Activated CD4-positive, alpha-beta T cell treated with anti-CD3 and anti-CD28 coated beads, Interleukin-2, amount 10 ng/mL, durations not matched to agents 7 days and 5 days (primary cell): ENCODE results near the gene CTDSPL. TPM values are rescaled to one million over a fixed set of nuclear protein-coding genes. Genes with fewer than 3 reads are reported as not detected.

Experiments used
- CTCF ChIA-PET: fragments of 350-600 bp; sonication (Branson Sonifier 250); formaldehyde crosslinking; loops from one replicate; lab custom pipeline; 2021; ENCODE audit warnings: antibody characterized with exemption; lab: Charles Lee
- POLR2A ChIA-PET: fragments of 350-600 bp; sonication (Branson Sonifier 250); formaldehyde crosslinking; loops from one replicate; lab custom pipeline; 2021; ENCODE audit warnings: antibody characterized with exemption; lab: Charles Lee
- DNase-seq: peaks from one replicate; pipeline ENCODE4 v3.0.0-alpha.2; 2020
- H3K27ac Mint-ChIP-seq: one replicate; pipeline ENCODE4 v1.8.0; 2021; ENCODE audit warnings: mild to moderate bottlenecking, moderate library complexity, mixed read lengths
- H3K27me3 Mint-ChIP-seq: one replicate; pipeline ENCODE4 v1.8.0; 2021; ENCODE audit warnings: mixed read lengths
- H3K36me3 Mint-ChIP-seq: one replicate; pipeline ENCODE4 v1.8.0; 2021; ENCODE audit warnings: low read depth, mixed read lengths
- H3K4me1 Mint-ChIP-seq: one replicate; pipeline ENCODE4 v1.8.0; 2021; ENCODE audit warnings: mixed read lengths
- H3K4me3 Mint-ChIP-seq: one replicate; pipeline ENCODE4 v1.8.0; 2021; ENCODE audit warnings: mild to moderate bottlenecking, moderate library complexity, mixed read lengths
- H3K9me3 Mint-ChIP-seq: one replicate; pipeline ENCODE4 v1.8.0; 2021; ENCODE audit warnings: mixed read lengths
- total RNA-seq, 2 experiments: library from RNA; stranded (reverse); gene quantifications; one replicate each; pipeline ENCODE4 v1.2.3, GENCODE V29; 2021

Gene CTDSPL
- total RNA-seq, 2 experiments from 2014 or later: 4.6 to 4.7 TPM

DNA sequence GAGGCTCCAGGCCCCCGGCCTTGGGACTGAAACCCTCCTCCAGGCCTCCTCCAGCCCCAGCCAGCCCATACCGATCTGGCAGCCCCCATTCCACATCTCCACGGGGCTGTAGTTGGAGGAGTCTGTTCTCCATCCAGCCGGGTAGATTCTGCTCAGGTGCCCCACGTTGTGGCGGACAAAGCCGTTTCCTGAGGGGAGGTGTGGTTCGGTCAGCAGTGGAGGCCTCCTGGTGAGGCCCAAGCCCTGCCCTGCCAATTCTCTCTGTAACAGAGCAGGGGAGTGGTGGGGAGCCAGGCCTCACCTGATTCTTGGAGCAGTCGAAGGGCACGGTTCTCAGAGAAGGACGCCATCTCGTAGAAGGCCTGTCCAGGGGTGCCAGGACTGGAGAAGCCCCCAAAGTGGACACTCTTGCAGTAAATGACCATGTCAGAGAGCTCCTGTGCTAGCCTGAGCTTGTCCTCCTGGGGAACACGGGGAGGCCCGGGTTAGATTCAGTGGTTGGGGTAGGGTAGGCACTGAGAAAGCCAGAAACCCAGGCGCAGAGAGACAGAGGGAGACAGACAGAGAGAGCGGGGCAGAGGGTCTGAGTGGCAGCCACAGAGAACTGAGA lies 147.4 kb downstream of the CTDSPL start:
- H3K4me1 Mint-ChIP-seq: peaks cover 12% of the 10 kb centered on the region
- no peak overlapping the region for H3K27ac Mint-ChIP-seq
- H3K27me3 Mint-ChIP-seq: no peaks in the 10 kb centered on the region
- no peaks in the 10 kb centered on the region for H3K9me3 Mint-ChIP-seq
- H3K36me3 Mint-ChIP-seq: peaks cover under 1% of the 10 kb centered on the region
- no peak overlapping the region for H3K4me3 Mint-ChIP-seq
- CTCF ChIA-PET: interaction anchor here (1.0 kb wide), 2 partner anchors 12 to 35 kb away, joined by 3 to 5 read pairs; no protein-coding TSS in a partner anchor
- no peak for DNase-seq
- POLR2A ChIA-PET: interaction anchor here (0.7 kb wide), 1 partner anchor 105 kb away, joined by 3 read pairs; no protein-coding TSS in a partner anchor

DNA sequence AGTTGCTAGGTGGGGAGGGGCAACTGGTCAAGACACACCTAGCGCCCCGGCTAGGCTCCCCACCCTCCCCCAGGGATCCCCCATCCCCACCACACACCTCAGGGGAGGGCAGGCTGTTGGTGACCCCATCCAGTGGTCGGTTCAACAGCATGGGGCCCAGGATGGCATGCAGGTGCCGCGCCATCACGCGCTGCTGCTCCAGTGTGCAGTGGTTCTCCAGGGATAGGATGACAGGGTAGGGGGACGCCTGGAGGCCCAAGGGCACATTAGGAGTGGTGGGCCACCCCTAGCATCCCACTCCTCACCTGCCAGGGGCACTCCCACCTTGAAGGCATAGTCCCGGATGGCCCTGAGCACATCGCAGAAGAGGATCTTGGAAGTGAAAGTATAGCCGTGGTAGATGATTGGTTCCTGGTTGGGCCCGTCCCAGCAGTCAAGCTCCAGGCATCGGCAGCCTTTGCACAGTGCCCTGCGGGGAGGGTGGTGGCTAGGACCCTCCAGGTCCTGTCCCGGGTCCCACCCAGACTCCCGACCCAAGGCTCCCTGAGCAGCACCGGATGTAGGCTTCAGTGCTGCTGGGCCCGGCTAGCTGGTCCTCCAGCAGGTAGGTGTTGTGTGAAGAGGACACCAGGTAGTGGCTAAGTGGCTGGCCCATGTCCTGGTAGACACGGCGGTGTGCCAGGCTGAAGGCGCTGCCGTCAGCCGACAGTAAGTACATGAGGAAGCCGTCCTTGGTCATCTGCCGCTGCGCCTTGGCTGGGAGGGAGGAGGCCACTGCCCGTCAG lies 148.3 kb downstream of the CTDSPL start:
- Mint-ChIP-seq H3K27ac (no peak overlapping the region), H3K4me3 (no peak overlapping the region)

DNA sequence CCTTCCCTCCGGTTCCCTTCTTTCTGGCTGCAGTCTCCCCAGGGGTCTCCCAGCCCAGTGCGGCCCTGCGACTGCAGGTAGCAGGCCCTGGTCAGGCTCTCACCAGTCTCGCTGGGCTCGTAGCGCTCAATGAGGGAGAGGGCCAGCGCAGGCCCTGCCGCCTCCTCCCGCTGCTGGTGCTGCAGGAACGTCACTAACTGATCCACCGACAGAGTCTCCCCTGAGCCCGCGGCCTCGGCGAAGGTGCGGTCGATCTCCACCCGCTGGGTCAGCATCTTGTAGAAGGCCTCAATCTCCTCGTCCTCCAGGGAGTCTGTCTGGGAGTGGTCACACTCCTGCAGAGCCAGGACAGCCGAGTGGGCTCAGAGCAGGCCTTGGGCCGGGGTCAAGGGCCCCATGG lies 149.4 kb downstream of the CTDSPL start:
- no peak for DNase-seq
- H3K36me3 Mint-ChIP-seq: peaks cover 21% of the 10 kb centered on the region
- no peak overlapping the region for H3K4me3 Mint-ChIP-seq
- no peaks in the 10 kb centered on the region for H3K4me1 Mint-ChIP-seq
- H3K9me3 Mint-ChIP-seq: no peaks in the 10 kb centered on the region
- no peaks in the 10 kb centered on the region for H3K27me3 Mint-ChIP-seq
- ChIA-PET CTCF (interaction anchor here (1.1 to 1.3 kb wide), 2 partner anchors 10 kb away, joined by 3 to 4 read pairs; no protein-coding TSS in a partner anchor), POLR2A (no interaction called here)
- no peak overlapping the region for H3K27ac Mint-ChIP-seq

More for the DNA sequence above, 148.3 kb downstream of the CTDSPL start:
- POLR2A ChIA-PET: no interaction called here
- Mint-ChIP-seq H3K36me3 (peaks cover 10% of the 10 kb centered on the region), H3K27me3 (no peaks in the 10 kb centered on the region), H3K9me3 (no peaks in the 10 kb centered on the region), H3K4me1 (peaks cover 3% of the 10 kb centered on the region)
- DNase-seq: no peak
- CTCF ChIA-PET: interaction anchor here (1.0 kb wide), 2 partner anchors 11 to 21 kb away, joined by 3 to 5 read pairs; no protein-coding TSS in a partner anchor

DNA sequence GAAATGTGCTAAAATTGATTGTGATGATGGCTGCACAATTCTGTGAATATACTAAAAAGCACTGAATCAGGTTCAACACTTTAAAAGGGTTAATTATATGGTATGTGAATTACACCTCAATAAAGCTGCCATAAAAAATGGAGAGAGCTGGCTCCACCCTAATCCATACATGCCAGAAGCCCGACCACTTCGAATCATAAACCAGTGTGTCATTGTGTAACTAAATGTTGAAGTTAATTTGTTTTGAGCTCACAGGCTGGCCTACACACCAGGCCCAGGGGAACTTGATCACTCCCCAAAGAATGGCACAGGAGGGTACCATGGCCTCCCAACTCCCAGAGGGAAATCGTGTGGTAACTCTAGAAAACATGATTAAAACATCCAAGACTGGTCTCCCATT lies 153.8 kb downstream of the CTDSPL start:
- POLR2A ChIA-PET: no interaction called here
- Mint-ChIP-seq H3K27ac (no peak overlapping the region), H3K27me3 (no peaks in the 10 kb centered on the region), H3K4me3 (no peak overlapping the region), H3K9me3 (peaks cover 6% of the 10 kb centered on the region), H3K36me3 (peaks cover 33% of the 10 kb centered on the region), H3K4me1 (no peaks in the 10 kb centered on the region)
- DNase-seq: no peak
- CTCF ChIA-PET: no interaction called here

DNA sequence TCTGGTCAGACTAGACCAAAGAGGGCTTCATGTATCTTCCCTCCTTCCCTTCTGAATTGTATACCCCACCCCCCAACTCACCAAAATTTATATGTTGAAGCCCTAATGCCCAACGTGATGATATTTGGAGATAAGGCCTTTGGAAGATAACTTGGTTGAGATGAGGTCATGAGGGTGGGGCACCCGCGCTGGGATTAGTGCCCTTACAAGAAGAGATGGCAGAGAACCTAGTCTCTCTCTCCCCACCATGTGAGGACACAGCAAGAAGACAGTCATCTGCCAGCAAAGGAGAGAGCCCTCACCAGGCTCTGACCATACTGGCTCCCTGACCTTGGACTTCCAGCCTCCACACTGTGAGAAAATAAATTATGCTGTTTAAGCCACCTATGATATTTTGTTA lies 154.3 kb downstream of the CTDSPL start:
- Mint-ChIP-seq H3K4me3 (no peak overlapping the region), H3K27me3 (no peaks in the 10 kb centered on the region), H3K36me3 (peaks cover 33% of the 10 kb centered on the region), H3K4me1 (no peaks in the 10 kb centered on the region), H3K27ac (no peak overlapping the region), H3K9me3 (peaks cover 6% of the 10 kb centered on the region)
- ChIA-PET CTCF (no interaction called here), POLR2A (no interaction called here)
- DNase-seq: no peak

DNA sequence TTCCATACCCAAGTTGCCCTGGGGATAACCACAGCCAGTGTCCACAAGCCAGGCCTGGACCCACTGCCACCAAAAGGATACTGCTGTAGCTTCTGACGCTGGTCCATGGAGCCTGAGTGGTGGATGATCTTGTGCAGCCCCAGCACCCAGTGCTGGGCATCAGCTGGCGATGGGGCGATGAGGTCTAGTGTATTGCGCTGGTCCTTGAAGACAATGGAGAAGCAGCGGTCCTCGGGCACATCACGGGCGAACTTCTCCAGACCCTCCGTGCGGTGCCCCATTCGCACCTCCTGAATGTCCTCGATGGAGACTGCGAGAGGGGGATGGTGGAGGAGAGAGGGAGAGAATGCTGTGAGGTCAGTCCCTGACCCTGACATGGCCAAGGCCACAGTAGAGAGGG lies 154.7 kb downstream of the CTDSPL start:
- no peaks in the 10 kb centered on the region for H3K4me1 Mint-ChIP-seq
- DNase-seq: no peak
- H3K36me3 Mint-ChIP-seq: peaks cover 33% of the 10 kb centered on the region
- ChIA-PET CTCF (interaction anchor here (0.7 kb wide), 1 partner anchor 36 kb away, joined by 3 read pairs; no protein-coding TSS in a partner anchor), POLR2A (no interaction called here)
- H3K27ac Mint-ChIP-seq: no peak overlapping the region
- no peaks in the 10 kb centered on the region for H3K27me3 Mint-ChIP-seq
- H3K9me3 Mint-ChIP-seq: peaks cover 6% of the 10 kb centered on the region
- H3K4me3 Mint-ChIP-seq: no peak overlapping the region

DNA sequence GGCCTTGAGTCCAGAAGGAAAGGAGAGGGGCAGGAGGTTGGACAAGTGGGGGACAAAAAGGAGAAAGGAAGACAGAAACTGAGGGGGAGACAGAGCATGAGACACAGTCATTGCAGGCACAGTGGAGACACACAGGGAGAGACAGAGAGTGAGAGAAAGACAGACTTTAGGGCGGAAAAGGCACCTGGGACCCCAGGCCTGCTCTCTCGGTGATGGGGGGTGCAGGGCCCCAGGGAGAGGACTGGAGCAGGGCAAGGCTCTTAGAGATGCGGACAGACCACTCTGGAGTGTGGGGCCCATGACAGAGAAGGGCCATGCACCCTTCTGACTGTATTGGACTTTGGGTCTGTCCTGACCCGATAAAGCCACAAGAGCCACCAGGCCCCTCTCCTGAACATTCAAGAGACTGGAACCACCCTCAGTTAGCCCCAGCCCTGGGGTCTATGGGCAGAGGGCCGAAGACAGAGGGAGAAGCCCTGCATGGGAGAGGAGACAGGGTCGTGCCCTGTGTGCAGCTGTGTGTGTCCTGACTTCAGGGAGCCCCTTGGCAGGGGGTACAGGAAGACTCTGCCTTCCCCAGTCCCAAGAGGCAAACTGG lies 155.3 kb downstream of the CTDSPL start:
- Mint-ChIP-seq H3K36me3 (peaks cover 33% of the 10 kb centered on the region), H3K4me1 (peaks cover 5% of the 10 kb centered on the region), H3K27ac (peak overlapping the region; percentile 9), H3K9me3 (peaks cover 6% of the 10 kb centered on the region), H3K27me3 (no peaks in the 10 kb centered on the region), H3K4me3 (no peak overlapping the region)
- CTCF ChIA-PET: interaction anchor here (0.7 kb wide), 1 partner anchor 37 kb away, joined by 3 read pairs; no protein-coding TSS in a partner anchor
- POLR2A ChIA-PET: no interaction called here
- DNase-seq: no peak

DNA sequence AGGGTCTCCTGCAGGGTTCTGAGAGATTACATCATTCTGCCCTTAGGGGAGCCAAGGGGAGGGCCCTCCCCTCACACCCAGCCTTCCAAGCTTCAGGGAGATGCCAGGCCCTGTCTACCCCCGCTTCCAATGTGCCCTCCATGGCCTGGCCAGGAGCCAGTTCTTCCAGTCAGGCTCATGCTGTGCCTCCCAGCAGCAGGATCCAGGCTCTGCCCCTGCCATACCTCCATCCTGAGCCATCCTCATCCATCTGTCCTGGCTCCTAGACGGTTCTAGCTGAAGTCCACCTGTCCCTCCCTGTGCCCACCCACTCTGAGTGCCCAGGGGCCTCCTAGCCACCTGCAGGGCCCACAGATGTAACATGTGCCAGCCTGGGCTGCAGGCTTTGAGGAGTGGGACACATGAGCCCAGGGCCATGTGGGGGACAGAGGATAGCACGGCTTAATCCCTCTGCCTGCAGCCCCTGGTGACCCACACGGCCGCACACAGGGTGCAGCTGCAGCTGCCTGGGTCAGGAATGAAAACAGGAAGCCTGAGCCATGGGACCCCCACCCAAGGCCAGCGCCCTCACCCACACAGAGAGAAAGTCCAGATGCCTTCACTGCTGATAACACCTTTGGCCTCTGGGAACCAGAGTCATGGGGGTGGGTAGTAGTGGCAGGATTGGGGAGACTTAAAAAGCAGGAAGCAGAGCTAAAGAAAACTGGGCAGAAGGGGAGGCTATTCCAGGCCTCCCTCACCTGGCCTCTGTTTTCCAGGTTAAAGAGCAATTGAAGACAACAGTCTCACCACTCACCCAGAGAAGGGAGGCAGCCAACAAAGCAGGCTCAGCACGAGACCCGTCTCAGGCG lies 156.0 kb downstream of the CTDSPL start:
- Mint-ChIP-seq H3K27ac (no peak overlapping the region), H3K9me3 (peaks cover 6% of the 10 kb centered on the region), H3K4me1 (peaks cover 13% of the 10 kb centered on the region), H3K4me3 (no peak overlapping the region), H3K27me3 (no peaks in the 10 kb centered on the region), H3K36me3 (peaks cover 33% of the 10 kb centered on the region)
- POLR2A ChIA-PET: no interaction called here
- CTCF ChIA-PET: no interaction called here
- no peak for DNase-seq

DNA sequence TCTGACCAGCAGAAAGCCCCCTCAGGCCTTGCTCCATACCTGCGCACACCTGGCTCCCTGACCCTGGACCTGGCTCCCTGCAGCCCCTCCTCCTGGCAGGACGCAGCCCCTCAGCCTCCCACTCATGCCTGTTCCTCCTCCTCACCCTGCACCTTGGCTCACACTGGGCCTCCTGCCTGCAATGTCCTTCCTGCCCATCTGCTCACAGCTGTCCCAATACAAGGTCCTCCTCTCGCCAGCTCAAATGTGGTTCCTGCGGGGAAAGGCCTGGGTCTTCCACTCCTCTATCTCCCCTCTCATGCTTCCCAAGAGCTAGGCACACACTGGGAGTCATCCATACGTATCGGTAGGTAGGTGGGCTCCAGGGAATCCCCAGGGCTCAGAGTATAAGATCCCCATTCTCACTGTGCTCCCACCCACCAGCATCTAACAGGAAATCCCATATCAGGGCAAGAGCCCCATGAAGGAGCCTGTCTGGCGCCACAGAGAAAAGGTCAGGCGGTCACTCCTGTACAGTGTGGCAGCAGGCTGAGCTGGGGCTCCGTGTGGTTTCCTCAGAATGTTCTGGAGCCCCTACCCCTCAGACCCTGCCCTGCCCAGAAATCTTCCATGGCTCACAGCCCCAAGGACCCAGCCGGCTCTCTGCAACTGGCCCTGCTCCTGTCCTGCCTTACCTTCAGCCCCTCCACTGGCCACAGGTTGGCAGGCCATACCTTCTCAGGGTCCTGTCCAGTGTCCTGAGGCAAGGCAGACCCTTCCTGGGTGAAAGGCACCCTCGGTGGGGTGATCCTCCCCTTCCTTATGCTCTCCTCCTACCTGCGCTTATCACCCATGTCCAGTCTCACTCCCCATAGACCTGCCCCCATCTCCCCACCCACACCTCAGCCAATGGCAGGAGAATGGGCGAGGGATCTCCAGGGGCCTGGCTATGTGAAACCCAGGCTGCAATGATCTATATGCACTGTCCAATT lies 156.9 kb downstream of the CTDSPL start:
- Mint-ChIP-seq H3K27me3 (no peaks in the 10 kb centered on the region), H3K4me3 (no peak overlapping the region), H3K4me1 (peaks cover 22% of the 10 kb centered on the region), H3K36me3 (peaks cover 33% of the 10 kb centered on the region), H3K9me3 (peaks cover 6% of the 10 kb centered on the region), H3K27ac (no peak overlapping the region)
- POLR2A ChIA-PET: no interaction called here
- CTCF ChIA-PET: no interaction called here
- no peak for DNase-seq

DNA sequence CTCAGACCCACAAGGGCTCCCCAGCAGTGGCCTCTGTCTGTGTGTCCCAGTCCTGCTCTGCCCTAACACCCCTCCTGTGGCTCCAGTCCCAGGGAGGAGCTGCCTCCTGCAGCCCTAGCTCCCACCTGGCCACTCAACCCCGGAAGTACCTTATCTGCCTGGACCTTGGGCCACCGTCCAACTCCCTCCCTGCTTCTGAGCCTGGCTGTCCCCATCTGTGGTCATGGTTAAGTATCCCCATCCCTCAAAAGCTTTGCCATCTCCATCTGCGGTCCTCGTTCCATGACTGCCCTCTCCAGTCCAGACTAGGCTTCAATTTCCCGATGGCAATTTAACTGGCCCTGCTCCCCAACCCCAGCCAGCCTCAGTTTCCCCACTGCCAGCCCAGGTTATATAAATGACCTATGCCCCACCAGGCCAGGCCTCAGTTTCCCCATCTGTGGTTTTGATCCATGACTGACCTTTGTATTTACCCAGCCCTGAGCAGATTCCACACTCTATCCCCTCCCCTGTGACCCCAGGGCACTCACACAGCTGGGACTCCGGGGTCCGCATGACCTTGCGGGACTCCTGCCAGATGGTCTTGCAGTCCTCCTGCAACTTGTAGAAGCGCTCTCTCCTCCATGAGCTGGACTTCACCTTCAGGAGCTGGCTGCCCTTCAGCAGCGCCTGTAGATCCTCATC lies 158.1 kb downstream of the CTDSPL start:
- ChIA-PET CTCF (interaction anchor here (1.0 to 1.9 kb wide), 7 partner anchors 11 to 40 kb away, joined by 3 to 7 read pairs (median 3); no protein-coding TSS in a partner anchor), POLR2A (no interaction called here)
- DNase-seq: no peak
- Mint-ChIP-seq H3K4me3 (no peak overlapping the region), H3K27me3 (no peaks in the 10 kb centered on the region), H3K27ac (no peak overlapping the region), H3K36me3 (peaks cover 25% of the 10 kb centered on the region), H3K9me3 (peaks cover 6% of the 10 kb centered on the region), H3K4me1 (peaks cover 26% of the 10 kb centered on the region)

DNA sequence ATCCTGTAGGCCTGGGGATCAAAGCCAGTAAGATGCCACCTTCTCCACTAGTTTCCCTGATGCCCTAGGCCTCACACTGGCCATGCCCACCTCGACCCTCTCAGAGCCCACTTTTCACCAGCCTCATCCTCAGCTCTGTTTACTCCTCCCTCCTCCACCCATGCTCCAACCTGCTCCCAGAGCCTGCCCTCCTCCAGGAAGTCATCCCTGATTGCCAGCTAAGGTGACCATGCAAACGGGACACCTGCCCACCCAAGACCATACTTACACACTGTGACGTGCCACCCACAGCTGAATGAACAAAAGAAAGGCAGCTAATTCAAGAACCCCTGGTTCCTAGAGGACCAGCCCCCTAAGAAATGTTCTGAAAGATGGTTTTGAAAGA lies 158.7 kb downstream of the CTDSPL start:
- H3K27me3 Mint-ChIP-seq: no peaks in the 10 kb centered on the region

More for the DNA sequence above, 158.7 kb downstream of the CTDSPL start:
- DNase-seq: no peak
- ChIA-PET POLR2A (no interaction called here), CTCF (interaction anchor here (1.0 to 2.0 kb wide), 8 partner anchors 9 to 41 kb away, joined by 3 to 7 read pairs (median 4); no protein-coding TSS in a partner anchor)
- peaks cover 29% of the 10 kb centered on the region for H3K4me1 Mint-ChIP-seq
- H3K36me3 Mint-ChIP-seq: peaks cover 20% of the 10 kb centered on the region
- no peak overlapping the region for H3K27ac Mint-ChIP-seq
- H3K4me3 Mint-ChIP-seq: no peak overlapping the region
- H3K9me3 Mint-ChIP-seq: peaks cover 6% of the 10 kb centered on the region
